Stimulated activated naive CD8-positive, alpha-beta T cell treated with anti-CD3 and anti-CD28 coated beads, Interleukin-15, amount 100 ng/mL, for 72 hours (primary cell): ENCODE data around the gene PLPP1.
A peak's percentile ranks its signal among the peaks of the same experiment; 100 is the strongest.

Source experiments
- ATAC-seq: fragments of 150-1000 bp; cut with Tn5 transposase; 2 replicates; pipeline ENCODE4 v1.10.0; 2021; ENCODE audit warnings: mild to moderate bottlenecking, moderate library complexity
- DNase-seq, 2 donors: peaks; one replicate each; pipeline ENCODE4 v3.0.0; 2021 to 2022
- H3K27ac Mint-ChIP-seq, 2 donors: one replicate each; pipeline ENCODE4 v1.8.0; 2022; ENCODE audit warnings: mild to moderate bottlenecking in 2 of 2, mixed read lengths in 2 of 2, moderate library complexity in 2 of 2
- H3K27me3 Mint-ChIP-seq: one replicate; pipeline ENCODE4 v1.8.0; 2022; ENCODE audit warnings: mixed read lengths
- H3K4me1 Mint-ChIP-seq: one replicate; pipeline ENCODE4 v1.8.0; 2022; ENCODE audit warnings: mild to moderate bottlenecking, mixed read lengths
- H3K4me3 Mint-ChIP-seq, 2 donors: one replicate each; pipeline ENCODE4 v1.8.0; 2022; ENCODE audit warnings: mild to moderate bottlenecking in 2 of 2, mixed read lengths in 2 of 2, moderate library complexity in 1 of 2
- H3K9me3 Mint-ChIP-seq, 2 donors: one replicate each; pipeline ENCODE4 v1.8.0; 2022; ENCODE audit warnings: mixed read lengths in 2 of 2

PLPP1 gene

GRCh38 chr5:55454282-55454681, 80.5 kb downstream of the PLPP1 start:
- no peaks in the 10 kb centered on the region for H3K27me3 Mint-ChIP-seq
- no peak overlapping the region for H3K27ac Mint-ChIP-seq
- no peak for DNase-seq
- no peak for ATAC-seq
- H3K4me1 Mint-ChIP-seq = peaks cover 21% of the 10 kb centered on the region
- no peaks in the 10 kb centered on the region for H3K9me3 Mint-ChIP-seq
- no peak overlapping the region for H3K4me3 Mint-ChIP-seq

GRCh38 chr5:55453211-55453610, 81.6 kb downstream of the PLPP1 start:
- H3K27me3 Mint-ChIP-seq = no peaks in the 10 kb centered on the region
- H3K4me3 Mint-ChIP-seq = no peak overlapping the region
- peaks cover 21% of the 10 kb centered on the region for H3K4me1 Mint-ChIP-seq
- H3K27ac Mint-ChIP-seq = peak overlapping the region in 1 of 2 donors; percentile 20
- DNase-seq = no peak
- H3K9me3 Mint-ChIP-seq = no peaks in the 10 kb centered on the region
- no peak for ATAC-seq

GRCh38 chr5:55451976-55452375, 82.8 kb downstream of the PLPP1 start:
- ATAC-seq = no peak
- H3K4me3 Mint-ChIP-seq = no peak overlapping the region
- peaks cover 21% of the 10 kb centered on the region for H3K4me1 Mint-ChIP-seq
- H3K9me3 Mint-ChIP-seq = no peaks in the 10 kb centered on the region
- H3K27me3 Mint-ChIP-seq = no peaks in the 10 kb centered on the region
- no peak overlapping the region for H3K27ac Mint-ChIP-seq
- no peak for DNase-seq

GRCh38 chr5:55450050-55450765, 84.6 kb downstream of the PLPP1 start:
- H3K4me3 Mint-ChIP-seq = no peak overlapping the region
- no peak overlapping the region for H3K27ac Mint-ChIP-seq
- DNase-seq (no peak), ATAC-seq (no peak)
- peaks cover 11% of the 10 kb centered on the region for H3K4me1 Mint-ChIP-seq
- no peaks in the 10 kb centered on the region for H3K27me3 Mint-ChIP-seq
- H3K9me3 Mint-ChIP-seq = no peaks in the 10 kb centered on the region

- ATAC-seq = no peak
- peak overlapping the region; percentile 60 to 62 for H3K27ac Mint-ChIP-seq
- no peak overlapping the region for H3K4me3 Mint-ChIP-seq
- H3K27me3 Mint-ChIP-seq = no peaks in the 10 kb centered on the region
- DNase-seq = no peak
- H3K4me1 Mint-ChIP-seq = peaks cover 11% of the 10 kb centered on the region
- H3K9me3 Mint-ChIP-seq = no peaks in the 10 kb centered on the region
Measured at GRCh38 chr5:55446640-55447351, 88.0 kb downstream of the PLPP1 start.

GRCh38 chr5:55445791-55446190, 89.0 kb downstream of the PLPP1 start:
- peaks cover 21% of the 10 kb centered on the region for H3K4me1 Mint-ChIP-seq
- no peak overlapping the region for H3K27ac Mint-ChIP-seq
- DNase-seq = no peak
- H3K27me3 Mint-ChIP-seq = no peaks in the 10 kb centered on the region
- ATAC-seq = no peak
- no peak overlapping the region for H3K4me3 Mint-ChIP-seq
- no peaks in the 10 kb centered on the region for H3K9me3 Mint-ChIP-seq

GRCh38 chr5:55441954-55442353, 92.8 kb downstream of the PLPP1 start:
- H3K4me3 Mint-ChIP-seq = no peak overlapping the region
- DNase-seq = no peak
- peaks cover 53% of the 10 kb centered on the region for H3K4me1 Mint-ChIP-seq
- no peak overlapping the region for H3K27ac Mint-ChIP-seq
- H3K27me3 Mint-ChIP-seq = no peaks in the 10 kb centered on the region
- no peaks in the 10 kb centered on the region for H3K9me3 Mint-ChIP-seq
- no peak for ATAC-seq

- Mint-ChIP-seq H3K27ac (no peak overlapping the region), H3K27me3 (no peaks in the 10 kb centered on the region), H3K4me3 (no peak overlapping the region), H3K9me3 (peaks cover 0 to 4% of the 10 kb centered on the region in 2 donors), H3K4me1 (peaks cover 53% of the 10 kb centered on the region)
- DNase-seq = no peak
- ATAC-seq = no peak
Measured at GRCh38 chr5:55441107-55441771, 93.5 kb downstream of the PLPP1 start.

GRCh38 chr5:55440188-55440646, 94.5 kb downstream of the PLPP1 start:
- peak; percentile 64 for ATAC-seq
- Mint-ChIP-seq H3K9me3 (peaks cover 1 to 14% of the 10 kb centered on the region in 2 donors), H3K27ac (peak overlapping the region in 1 of 2 donors; percentile 2), H3K4me3 (peak overlapping the region; percentile 7 to 37), H3K27me3 (no peaks in the 10 kb centered on the region), H3K4me1 (peaks cover 53% of the 10 kb centered on the region)
- no peak for DNase-seq

GRCh38 chr5:55438998-55439397, 95.8 kb downstream of the PLPP1 start:
- DNase-seq (no peak), ATAC-seq (no peak)
- H3K27ac Mint-ChIP-seq = no peak overlapping the region
- peaks cover 53% of the 10 kb centered on the region for H3K4me1 Mint-ChIP-seq
- peaks cover 10 to 26% of the 10 kb centered on the region in 2 donors for H3K9me3 Mint-ChIP-seq
- H3K27me3 Mint-ChIP-seq = no peaks in the 10 kb centered on the region
- no peak overlapping the region for H3K4me3 Mint-ChIP-seq

GRCh38 chr5:55437859-55438206, 96.9 kb downstream of the PLPP1 start:
- DNase-seq (no peak), ATAC-seq (no peak)
- H3K4me1 Mint-ChIP-seq = peaks cover 52% of the 10 kb centered on the region
- peak overlapping the region in 1 of 2 donors; percentile 1 for H3K27ac Mint-ChIP-seq
- no peaks in the 10 kb centered on the region for H3K27me3 Mint-ChIP-seq
- H3K4me3 Mint-ChIP-seq = no peak overlapping the region
- peaks cover 10 to 31% of the 10 kb centered on the region in 2 donors for H3K9me3 Mint-ChIP-seq

GRCh38 chr5:55437452-55437851, 97.3 kb downstream of the PLPP1 start:
- Mint-ChIP-seq H3K27ac (peak overlapping the region in 1 of 2 donors; percentile 1), H3K4me1 (peaks cover 48% of the 10 kb centered on the region), H3K27me3 (no peaks in the 10 kb centered on the region), H3K9me3 (peaks cover 14 to 35% of the 10 kb centered on the region in 2 donors), H3K4me3 (no peak overlapping the region)
- ATAC-seq (no peak), DNase-seq (no peak)

- ATAC-seq = no peak
- peaks cover 32 to 72% of the 10 kb centered on the region in 2 donors for H3K9me3 Mint-ChIP-seq
- no peak overlapping the region for H3K4me3 Mint-ChIP-seq
- no peak for DNase-seq
- H3K27me3 Mint-ChIP-seq = no peaks in the 10 kb centered on the region
- H3K27ac Mint-ChIP-seq = no peak overlapping the region
- peaks cover under 1% of the 10 kb centered on the region for H3K4me1 Mint-ChIP-seq
Measured at GRCh38 chr5:55432549-55432948, 102.2 kb downstream of the PLPP1 start.

- Mint-ChIP-seq H3K9me3 (peaks cover 26 to 52% of the 10 kb centered on the region in 2 donors), H3K27me3 (no peaks in the 10 kb centered on the region), H3K27ac (peak overlapping the region in 1 of 2 donors; percentile 92), H3K4me1 (no peaks in the 10 kb centered on the region), H3K4me3 (no peak overlapping the region)
- ATAC-seq = no peak
- DNase-seq = no peak
Measured at GRCh38 chr5:55429613-55430253, 105.0 kb downstream of the PLPP1 start.

GRCh38 chr5:55429221-55429612, 105.5 kb downstream of the PLPP1 start:
- no peak for ATAC-seq
- DNase-seq = no peak
- H3K27ac Mint-ChIP-seq = no peak overlapping the region
- no peaks in the 10 kb centered on the region for H3K27me3 Mint-ChIP-seq
- H3K9me3 Mint-ChIP-seq = peaks cover 23 to 47% of the 10 kb centered on the region in 2 donors
- H3K4me1 Mint-ChIP-seq = no peaks in the 10 kb centered on the region
- no peak overlapping the region for H3K4me3 Mint-ChIP-seq
